Measurements from ENCODE around the gene FGFR3.

FGFR3 gene

DNA sequence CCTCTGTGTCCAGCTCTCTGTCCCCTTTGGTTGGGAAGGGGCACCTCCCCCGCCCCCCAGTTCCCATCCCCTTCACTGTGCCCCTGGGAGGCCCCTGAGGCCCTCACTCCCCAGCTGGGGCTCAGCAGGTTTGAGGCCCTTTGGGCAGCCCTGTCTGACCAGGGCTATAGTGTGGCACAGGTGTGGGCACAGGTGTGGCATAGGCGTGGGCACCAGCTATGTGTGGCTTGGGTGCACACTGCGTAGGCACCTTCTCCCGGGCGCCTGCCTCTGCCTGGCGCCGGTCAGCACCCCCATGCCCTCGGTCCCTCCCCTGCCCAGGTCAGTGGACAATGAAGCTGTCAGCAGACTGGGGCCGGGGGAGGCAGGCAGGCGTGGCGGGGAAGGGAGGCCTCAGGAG, 7.5 kb upstream of the FGFR3 start:
- H3K9me3 ChIP-seq (ENCODE audit: control insufficient read depth, low read length), result no peaks in the 10 kb centered on the region
- no peaks in the 10 kb centered on the region for H3K79me2 ChIP-seq
- no peaks in the 10 kb centered on the region for H3K27me3 ChIP-seq (ENCODE audit: control insufficient read depth, insufficient read depth, low read length)
- TF ChIP-seq, protein P1, sequence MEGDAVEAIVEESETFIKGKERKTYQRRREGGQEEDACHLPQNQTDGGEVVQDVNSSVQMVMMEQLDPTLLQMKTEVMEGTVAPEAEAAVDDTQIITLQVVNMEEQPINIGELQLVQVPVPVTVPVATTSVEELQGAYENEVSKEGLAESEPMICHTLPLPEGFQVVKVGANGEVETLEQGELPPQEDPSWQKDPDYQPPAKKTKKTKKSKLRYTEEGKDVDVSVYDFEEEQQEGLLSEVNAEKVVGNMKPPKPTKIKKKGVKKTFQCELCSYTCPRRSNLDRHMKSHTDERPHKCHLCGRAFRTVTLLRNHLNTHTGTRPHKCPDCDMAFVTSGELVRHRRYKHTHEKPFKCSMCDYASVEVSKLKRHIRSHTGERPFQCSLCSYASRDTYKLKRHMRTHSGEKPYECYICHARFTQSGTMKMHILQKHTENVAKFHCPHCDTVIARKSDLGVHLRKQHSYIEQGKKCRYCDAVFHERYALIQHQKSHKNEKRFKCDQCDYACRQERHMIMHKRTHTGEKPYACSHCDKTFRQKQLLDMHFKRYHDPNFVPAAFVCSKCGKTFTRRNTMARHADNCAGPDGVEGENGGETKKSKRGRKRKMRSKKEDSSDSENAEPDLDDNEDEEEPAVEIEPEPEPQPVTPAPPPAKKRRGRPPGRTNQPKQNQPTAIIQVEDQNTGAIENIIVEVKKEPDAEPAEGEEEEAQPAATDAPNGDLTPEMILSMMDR (IDR thresholded peaks at IDR 0.05), result no peak
- no peaks in the 10 kb centered on the region for H3K4me1 ChIP-seq
- no peak overlapping the region for H3K27ac ChIP-seq
- H2AFZ ChIP-seq, result no peak overlapping the region
- no peak overlapping the region for H3K9ac ChIP-seq
- no peaks in the 10 kb centered on the region for H3K36me3 ChIP-seq (ENCODE audit: control insufficient read depth, insufficient read depth, low read length)
- H3K4me2 ChIP-seq (ENCODE audit: low read length), result no peak overlapping the region
- no peak overlapping the region for H3K4me3 ChIP-seq (ENCODE audit: low read depth, low read length)

DNA sequence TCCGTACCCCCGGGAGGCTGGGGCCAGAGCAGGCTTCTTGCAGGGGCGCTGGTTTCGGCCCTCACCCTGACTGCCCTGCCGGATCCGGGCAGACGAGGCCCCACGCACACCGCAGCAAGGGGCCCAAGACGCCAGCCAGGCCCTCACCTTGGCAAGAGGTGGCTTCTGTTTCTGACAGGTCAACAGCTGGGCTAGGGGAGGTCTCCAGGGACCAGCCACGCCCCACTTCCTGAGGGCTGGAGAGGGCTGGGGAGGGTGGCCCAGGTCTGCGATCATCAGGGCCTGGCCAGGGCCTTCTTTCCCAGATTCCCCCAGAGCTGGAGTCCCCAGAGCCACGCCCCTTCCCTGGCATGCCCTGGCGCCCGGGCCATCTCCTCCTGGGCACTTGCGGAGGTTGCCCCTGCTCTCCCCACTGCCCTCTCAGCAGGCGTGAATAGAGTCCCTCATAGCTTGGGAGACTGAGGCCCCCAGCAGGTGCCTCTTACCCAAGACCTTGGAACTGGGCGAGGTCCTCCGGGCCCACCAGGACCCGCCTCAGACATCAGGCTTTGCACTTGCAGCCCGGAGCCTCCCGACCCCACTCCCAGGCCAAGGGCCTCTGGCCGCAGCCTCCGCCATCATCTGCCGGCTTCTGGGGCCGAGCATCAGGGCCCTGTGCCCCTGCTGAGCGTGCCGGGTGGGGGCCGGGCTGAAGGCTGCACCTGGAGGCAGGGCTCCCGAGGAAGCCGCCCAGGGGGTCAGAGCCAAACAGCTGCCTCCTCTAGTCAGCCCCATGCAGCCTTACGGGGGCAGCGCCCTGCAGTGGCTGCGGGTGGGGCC, 6.3 kb upstream of the FGFR3 start:
- Histone ChIP-seq H3K4me2 (ENCODE audit: low read length) (no peak overlapping the region), H3K27ac (no peak overlapping the region), H3K36me3 (ENCODE audit: control insufficient read depth, insufficient read depth, low read length) (no peaks in the 10 kb centered on the region), H3K9ac (no peak overlapping the region), H2AFZ (no peak overlapping the region), H3K4me1 (no peaks in the 10 kb centered on the region), H3K27me3 (ENCODE audit: control insufficient read depth, insufficient read depth, low read length) (no peaks in the 10 kb centered on the region), H3K4me3 (ENCODE audit: low read depth, low read length) (no peak overlapping the region), H3K9me3 (ENCODE audit: control insufficient read depth, low read length) (no peaks in the 10 kb centered on the region), H3K79me2 (no peaks in the 10 kb centered on the region)
- TF ChIP-seq, protein P1 (IDR thresholded peaks at IDR 0.05), result no peak

DNA sequence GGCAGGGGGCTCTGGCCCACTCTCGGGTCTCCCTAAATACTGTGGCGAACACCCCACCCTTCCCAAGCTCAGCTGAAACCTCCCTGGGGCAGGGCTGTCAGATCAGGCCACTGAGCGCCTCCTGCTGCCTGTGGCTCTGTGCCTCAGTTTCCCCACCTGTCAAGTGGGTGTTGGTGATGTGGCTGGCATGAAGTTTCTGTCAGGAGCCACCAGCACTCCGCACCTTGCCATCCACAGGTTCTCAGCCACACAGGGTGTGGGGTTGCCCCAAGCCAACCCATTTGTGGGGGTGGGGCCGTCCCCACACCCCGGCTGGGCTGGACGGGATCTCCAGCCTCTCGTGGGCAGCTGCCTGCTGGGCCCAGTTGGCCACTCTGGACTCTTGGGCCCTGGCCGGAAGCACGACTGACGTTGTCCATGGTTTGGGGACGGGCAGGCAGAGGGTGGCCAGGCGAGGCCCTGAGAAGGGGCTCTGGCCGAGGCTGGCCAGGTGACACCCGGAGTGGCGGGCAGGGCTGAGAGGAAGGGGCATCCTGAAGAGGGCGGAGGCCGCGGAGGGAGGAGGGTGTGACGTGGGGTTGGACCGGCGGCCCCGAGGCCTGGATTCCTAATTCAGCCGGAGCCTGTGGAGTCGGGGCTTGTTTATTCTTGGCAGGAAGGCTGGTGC, 5.5 kb upstream of the FGFR3 start:
- Histone ChIP-seq H3K36me3 (ENCODE audit: control insufficient read depth, insufficient read depth, low read length) (no peaks in the 10 kb centered on the region), H3K27ac (no peak overlapping the region), H3K9me3 (ENCODE audit: control insufficient read depth, low read length) (no peaks in the 10 kb centered on the region), H3K4me2 (ENCODE audit: low read length) (no peak overlapping the region), H3K4me1 (no peaks in the 10 kb centered on the region), H3K9ac (no peak overlapping the region), H3K27me3 (ENCODE audit: control insufficient read depth, insufficient read depth, low read length) (no peaks in the 10 kb centered on the region), H2AFZ (no peak overlapping the region), H3K79me2 (no peaks in the 10 kb centered on the region), H3K4me3 (ENCODE audit: low read depth, low read length) (no peak overlapping the region)
- TF ChIP-seq, protein P1 (IDR thresholded peaks at IDR 0.05), result no peak

DNA sequence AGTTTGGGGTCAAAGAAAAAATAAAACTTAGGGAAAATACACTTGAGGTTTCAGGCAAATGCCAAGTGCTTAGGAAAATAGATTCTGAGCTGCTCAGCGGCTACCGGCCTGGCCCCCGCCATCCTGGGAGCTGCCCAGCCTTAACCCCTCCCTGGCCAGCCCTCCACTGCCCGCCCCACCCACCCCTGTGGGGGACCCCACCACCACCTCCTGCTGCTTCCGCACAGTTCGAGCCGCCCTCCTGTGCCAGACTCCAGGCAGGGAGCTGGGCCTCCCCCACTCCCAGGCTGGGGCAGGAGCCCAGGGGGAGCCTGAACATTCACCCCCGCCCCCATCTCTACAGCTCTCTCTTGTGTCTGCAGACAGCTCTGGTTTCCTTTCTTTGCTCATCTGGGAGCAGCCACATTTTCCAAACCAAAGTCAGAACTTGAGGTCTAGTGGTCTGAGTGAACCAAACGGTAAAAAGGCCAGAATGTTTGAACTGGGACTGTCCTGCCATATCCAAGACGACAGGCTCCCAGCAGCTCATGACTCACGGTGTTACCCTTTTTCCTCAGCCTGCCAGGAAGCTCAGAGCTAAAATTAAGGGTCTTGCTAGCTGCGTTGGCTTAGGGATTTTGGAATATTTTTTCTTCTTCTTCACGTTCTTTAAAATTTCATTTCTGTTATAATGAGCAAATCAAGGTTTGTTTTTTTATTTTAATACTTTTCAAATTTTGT, 4.7 kb upstream of the FGFR3 start:
- Histone ChIP-seq H3K27ac (no peak overlapping the region), H3K36me3 (ENCODE audit: control insufficient read depth, insufficient read depth, low read length) (no peaks in the 10 kb centered on the region), H2AFZ (no peak overlapping the region), H3K9ac (no peak overlapping the region), H3K27me3 (ENCODE audit: control insufficient read depth, insufficient read depth, low read length) (no peaks in the 10 kb centered on the region), H3K4me1 (no peaks in the 10 kb centered on the region), H3K4me3 (ENCODE audit: low read depth, low read length) (no peak overlapping the region), H3K4me2 (ENCODE audit: low read length) (no peak overlapping the region), H3K79me2 (no peaks in the 10 kb centered on the region), H3K9me3 (ENCODE audit: control insufficient read depth, low read length) (no peaks in the 10 kb centered on the region)
- TF ChIP-seq, protein P1 (IDR thresholded peaks at IDR 0.05), result no peak
